Fibroblast of peridontal ligament (primary cell): ENCODE data around the gene HERPUD2.
"Not testable (repeated sequence)": the region's sequence is repeated elsewhere in the genome, so short reads cannot be mapped to it uniquely, and the experiment has no call there.

Experiments used
- DNase-seq: peaks from one replicate; pipeline ENCODE4 v3.0.0-alpha.2; 2010; ENCODE audit errors: extremely low read depth

Gene HERPUD2

DNA sequence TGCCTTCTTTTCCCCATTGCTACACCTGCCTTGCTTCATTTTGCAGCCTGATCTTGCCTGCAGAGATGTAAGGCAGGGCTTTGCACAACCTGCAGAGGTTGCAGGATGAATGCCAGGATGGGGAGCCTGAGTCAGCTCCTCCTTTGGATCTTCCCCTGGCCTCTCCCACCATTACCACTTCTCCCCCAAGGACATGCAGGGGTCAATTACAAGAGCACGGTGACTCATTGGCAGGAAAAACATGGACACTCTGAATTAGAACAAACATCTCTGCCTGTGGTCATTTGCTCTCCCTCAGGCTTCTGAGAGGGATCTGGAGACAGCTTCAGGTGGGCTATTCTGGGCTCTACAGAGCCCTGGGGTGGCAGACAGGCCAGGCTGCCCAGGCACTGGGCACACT, 89.2 kb downstream of the HERPUD2 start:
- DNase-seq: peak; percentile 52

DNA sequence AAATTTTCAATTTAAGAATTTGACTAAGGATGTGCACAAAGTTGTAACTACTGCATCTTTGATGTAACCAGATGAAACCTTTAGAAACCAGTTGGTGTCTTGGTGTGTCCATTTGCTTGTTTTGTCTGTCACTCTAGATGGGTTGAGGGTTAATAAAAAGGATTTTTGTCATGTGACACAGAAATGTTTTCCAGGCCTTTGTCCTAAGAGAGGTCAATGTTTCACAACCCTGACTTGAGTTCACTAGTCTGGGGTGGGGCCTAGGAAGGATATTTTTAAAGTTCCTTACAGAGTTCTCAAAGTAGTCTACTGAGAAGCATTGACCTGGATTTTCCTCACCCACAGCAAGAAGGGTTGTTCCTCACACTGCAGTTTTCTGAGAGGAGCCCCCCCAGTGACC, 90.3 kb downstream of the HERPUD2 start:
- DNase-seq: no peak

DNA sequence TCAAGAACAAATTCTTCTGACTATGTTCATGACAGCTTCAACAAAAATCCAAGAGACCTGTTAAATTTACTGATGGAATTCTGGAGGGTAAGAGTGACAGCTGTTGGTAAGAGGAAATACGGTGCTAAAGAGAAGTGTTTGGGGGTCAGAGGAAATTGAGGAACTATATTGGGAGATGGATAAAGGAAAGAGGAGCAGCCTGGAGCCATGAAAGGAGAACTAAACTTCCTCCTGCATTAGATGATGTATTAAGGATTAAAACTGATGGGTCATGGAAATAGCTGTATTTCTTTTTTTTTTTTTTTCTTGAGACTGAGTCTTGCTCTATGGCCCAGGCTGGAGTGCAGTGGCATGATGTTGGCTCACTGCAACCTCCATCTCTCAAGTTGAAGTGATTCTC, 95.3 kb downstream of the HERPUD2 start:
- DNase-seq: no peak

DNA sequence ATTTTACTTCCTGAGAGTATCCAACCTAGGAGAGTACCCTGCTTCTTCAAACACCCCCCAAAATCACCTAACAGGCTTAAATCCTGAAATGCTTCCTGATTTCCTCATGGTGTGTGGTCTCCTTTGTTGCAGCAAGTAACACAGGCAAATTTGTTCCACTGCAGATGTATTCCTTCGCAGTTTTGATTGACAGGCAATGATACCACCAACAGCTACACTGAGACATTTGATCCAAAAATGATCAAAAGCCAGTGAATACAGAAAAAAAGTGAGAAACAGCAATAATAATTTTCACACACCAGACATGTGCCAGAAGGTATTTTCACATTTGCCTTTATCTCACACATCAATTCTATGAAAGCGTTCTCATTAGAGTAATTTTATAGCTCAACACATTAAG, 95.9 kb downstream of the HERPUD2 start:
- DNase-seq: no peak

DNA sequence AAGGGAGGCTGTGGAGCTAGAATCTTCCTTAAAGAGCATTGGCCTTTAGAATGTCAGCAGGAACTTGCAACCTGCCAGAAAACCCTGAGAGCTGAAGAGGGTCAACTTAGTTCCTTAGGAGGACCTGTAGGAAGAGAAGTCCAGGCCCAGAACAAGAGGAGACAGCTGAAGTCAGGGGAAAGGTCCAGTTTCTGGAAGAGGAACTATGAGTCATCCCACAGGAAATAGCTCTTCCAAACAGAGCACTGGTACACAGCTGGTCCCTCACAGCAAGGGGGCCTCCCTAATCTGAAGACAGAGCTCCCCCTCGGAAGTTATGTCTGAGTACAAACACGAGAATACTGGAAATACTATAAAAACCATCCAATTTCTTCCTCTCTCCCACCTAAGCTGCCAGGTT, 98.9 kb downstream of the HERPUD2 start:
- peak; percentile 9 for DNase-seq

DNA sequence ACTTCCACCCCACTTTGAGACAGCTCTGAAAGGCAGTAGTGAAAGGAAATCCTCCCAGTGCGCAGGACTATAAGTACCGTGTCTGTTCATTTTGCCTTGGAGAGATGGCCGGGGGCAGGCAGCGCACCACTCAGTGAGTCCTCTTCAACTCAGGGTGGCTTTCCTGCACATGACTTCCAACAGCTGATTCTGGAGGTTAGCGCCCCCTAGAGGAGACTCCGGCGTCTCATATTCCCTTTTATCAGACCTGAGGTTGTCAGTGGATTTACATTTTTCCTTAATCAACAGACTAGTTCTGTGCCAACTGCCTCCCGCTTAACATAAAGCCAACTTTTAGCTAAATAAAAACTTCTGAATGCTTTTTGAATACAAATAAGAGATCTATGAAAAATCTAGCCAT, 101.0 kb downstream of the HERPUD2 start:
- no peak for DNase-seq

DNA sequence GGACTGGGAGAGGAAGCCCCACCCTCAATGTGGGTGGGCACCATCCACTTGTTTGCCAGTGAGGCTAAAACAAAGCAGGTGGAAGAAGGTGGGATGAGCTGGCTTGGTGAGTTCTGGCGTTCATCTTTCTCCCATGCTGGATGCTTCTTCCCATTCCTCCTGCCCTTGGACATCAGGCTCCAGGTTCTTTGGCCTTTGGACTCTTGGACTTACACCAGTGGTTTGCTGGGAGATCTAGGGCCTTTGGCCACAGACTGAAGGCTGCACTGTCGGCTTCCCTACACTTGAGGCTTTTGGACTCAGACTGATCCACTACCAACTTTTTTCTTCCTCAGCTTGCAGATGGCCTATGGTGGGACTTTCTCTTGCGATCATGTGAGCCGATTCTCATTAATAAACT, 106.3 kb downstream of the HERPUD2 start:
- DNase-seq: no peak

DNA sequence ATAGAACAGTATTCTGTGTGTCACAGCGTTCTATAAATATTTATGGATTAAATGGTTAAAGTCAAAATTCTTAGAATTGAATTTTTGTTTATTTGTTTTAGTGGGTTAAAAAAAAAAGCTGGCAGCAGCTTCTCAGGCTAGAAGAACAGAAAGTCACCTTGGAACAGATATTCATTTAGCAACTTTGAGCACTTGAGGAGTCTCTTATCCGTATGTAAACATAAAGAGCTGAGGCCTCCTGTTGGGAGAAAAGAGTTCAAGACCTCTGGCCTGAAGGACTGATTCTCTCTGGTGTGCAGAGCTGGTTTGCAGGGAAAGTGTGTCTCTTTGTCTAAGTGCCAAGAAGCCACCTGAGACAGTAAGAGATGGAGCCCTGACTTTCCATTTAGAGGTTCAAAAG, 109.9 kb downstream of the HERPUD2 start:
- DNase-seq: no peak

DNA sequence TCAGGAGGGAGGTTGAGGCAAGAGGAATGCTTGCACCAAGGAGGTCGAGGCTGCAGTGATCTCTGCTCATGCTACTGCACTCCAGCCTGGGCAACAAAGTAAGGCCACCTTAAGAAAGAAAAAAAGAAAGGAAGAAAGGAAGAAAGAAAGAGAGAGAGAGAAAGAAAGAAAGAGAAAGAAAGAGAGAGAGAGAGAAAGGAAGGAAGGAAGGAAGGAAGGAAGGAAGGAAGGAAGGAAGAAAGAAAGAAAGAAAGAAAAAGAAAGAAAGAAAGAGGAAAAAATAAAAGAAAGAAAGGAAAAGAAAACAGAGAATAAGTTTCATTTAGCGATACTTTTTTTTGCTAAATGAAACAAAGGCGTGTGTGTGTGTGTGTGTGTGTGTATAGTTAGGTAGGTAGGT, 110.4 kb downstream of the HERPUD2 start:
- DNase-seq: not testable (repeated sequence)
